SK-N-SH (cell line): ENCODE data around the gene ARHGAP8. TPM values are rescaled to one million over a fixed set of nuclear protein-coding genes. Genes with fewer than 3 reads are reported as not detected.

Experiments
- CTCF ChIA-PET: fragments of 300-600, 350-600 bp; formaldehyde crosslinking; extraction: SDS; loops from one replicate; lab custom pipeline; 2021; lab: Yijun Ruan, JAX
- POLR2A ChIA-PET: fragments of 350-600 bp; sonication (Branson Sonifier 250); formaldehyde crosslinking; extraction: SDS; loops from one replicate; lab custom pipeline; 2020; ENCODE audit warnings: antibody characterized with exemption, inconsistent platforms; lab: Yijun Ruan, JAX
- DNase-seq: peaks from one replicate; pipeline ENCODE4 v3.0.0; 2012
- H2AFZ ChIP-seq: fragments of 200-600 bp; sonication (generic); 2 replicates; pipeline ENCODE4 v1.8.1; 2016; ENCODE audit warnings: antibody characterized with exemption, mild to moderate bottlenecking, low read depth
- H3F3A ChIP-seq: fragments of 200-600 bp; sonication (generic); replicated peaks from 2 replicates; pipeline ENCODE3; 2016; ENCODE audit warnings: antibody characterized with exemption, mild to moderate bottlenecking; ENCODE audit not compliant: insufficient read depth
- H3K27ac ChIP-seq, 2 experiments: fragments of 200-500 bp in 1 of 2; fragments of 200-600 bp in 1 of 2; sonication (Bioruptor generic) in 1 of 2; sonication (generic), shearing (Covaris generic) in 1 of 2; 2 replicates each; pipeline versions ENCODE4 v1.5.1 to v1.6.1; 2014 to 2016; ENCODE audit warnings: low read depth in 2 of 2, inconsistent platforms in 1 of 2, low read length in 1 of 2, mild to moderate bottlenecking in 1 of 2, mixed read lengths in 1 of 2
- H3K27me3 ChIP-seq: fragments of 200-600 bp; sonication (generic), shearing (Covaris generic); 2 replicates; pipeline ENCODE4 v1.6.1; 2016; ENCODE audit warnings: mixed run types; ENCODE audit not compliant: insufficient read depth
- H3K36me3 ChIP-seq, 2 experiments: fragments of 200-500 bp in 1 of 2; fragments of 200-600 bp in 1 of 2; sonication (Bioruptor generic) in 1 of 2; sonication (generic) in 1 of 2; replicated peaks in 1 of 2; 2 replicates each; pipeline versions ENCODE3 to v1.5.1; 2014 to 2016; ENCODE audit warnings: low read length in 1 of 2, mild to moderate bottlenecking in 1 of 2; ENCODE audit not compliant: insufficient read depth in 2 of 2, control insufficient read depth in 1 of 2
- H3K4me1 ChIP-seq, 2 experiments: fragments of 200-500 bp in 1 of 2; fragments of 200-600 bp in 1 of 2; sonication (Bioruptor generic) in 1 of 2; sonication (generic), shearing (Covaris generic) in 1 of 2; 2 replicates each; pipeline versions ENCODE4 v1.5.1 to v1.6.1; 2014 to 2016; ENCODE audit warnings: low read depth in 1 of 2, low read length in 1 of 2, mixed run types in 1 of 2; ENCODE audit not compliant: insufficient read depth in 2 of 2, control insufficient read depth in 1 of 2
- H3K4me2 ChIP-seq: fragments of 200-600 bp; sonication (generic), shearing (Covaris generic); 2 replicates; pipeline ENCODE4 v1.6.1; 2017; ENCODE audit warnings: mixed run types
- H3K4me3 ChIP-seq, 2 experiments: fragments of 200-500 bp in 1 of 2; fragments of 200-600 bp in 1 of 2; sonication (Bioruptor generic) in 1 of 2; sonication (generic), shearing (Covaris generic) in 1 of 2; 2 replicates each; pipeline versions ENCODE4 v1.5.1 to v1.8.1; 2014 to 2016; ENCODE audit warnings: low read depth in 2 of 2, inconsistent platforms in 1 of 2, low read length in 1 of 2, mild to moderate bottlenecking in 1 of 2, mixed read lengths in 1 of 2, moderate library complexity in 1 of 2
- H3K79me2 ChIP-seq: fragments of 200-600 bp; sonication (generic); 2 replicates; pipeline ENCODE4 v1.8.1; 2017; ENCODE audit warnings: mild to moderate bottlenecking; ENCODE audit not compliant: insufficient read depth
- H3K9ac ChIP-seq: fragments of 200-600 bp; sonication (generic); 2 replicates; pipeline ENCODE4 v1.6.1; 2017; ENCODE audit warnings: mixed run types
- H3K9me2 ChIP-seq: fragments of 200-600 bp; sonication (generic); 2 replicates; pipeline ENCODE4 v1.6.1; 2017; ENCODE audit warnings: mixed run types
- H3K9me3 ChIP-seq: fragments of 200-600 bp; sonication (generic); 2 replicates; pipeline ENCODE4 v1.6.1; 2017; ENCODE audit warnings: mixed run types, mild to moderate bottlenecking, moderate library complexity
- H4K20me1 ChIP-seq: fragments of 200-600 bp; sonication (generic); 2 replicates; pipeline ENCODE4 v1.6.1; 2017; ENCODE audit warnings: mild to moderate bottlenecking, mixed run types; ENCODE audit not compliant: insufficient read depth
- EP300 ChIP-seq, 2 experiments: IDR thresholded peaks; 2 replicates each; pipeline versions ENCODE4 v1.4.0 to v1.6.1; 2012; ENCODE audit warnings: borderline replicate concordance in 1 of 2, low read depth in 1 of 2, low read length in 1 of 2
- EZH2phosphoT487 ChIP-seq: fragments of 200-600 bp; sonication (generic); IDR thresholded peaks from 2 replicates; pipeline ENCODE4 v1.6.1; 2017; ENCODE audit warnings: low read depth, mixed run types, mild to moderate bottlenecking, antibody characterized with exemption, moderate library complexity, borderline replicate concordance
- FOSL2 ChIP-seq: IDR thresholded peaks from 2 replicates; pipeline ENCODE4 v1.4.0; 2012; ENCODE audit warnings: low read depth, mild to moderate bottlenecking, moderate library complexity, borderline replicate concordance
- FOXJ3 ChIP-seq: sonication (generic); formaldehyde crosslinking; IDR thresholded peaks from 2 replicates; pipeline ENCODE4 v1.5.1; 2020; ENCODE audit warnings: mild to moderate bottlenecking, missing genetic modification reagents
- FOXM1 ChIP-seq: IDR thresholded peaks from 2 replicates; pipeline ENCODE4 v1.4.0; 2012; ENCODE audit warnings: low read depth, mild to moderate bottlenecking
- GABPA ChIP-seq: IDR thresholded peaks from 2 replicates; pipeline ENCODE4 v1.4.0; 2012; ENCODE audit warnings: low read depth, mild to moderate bottlenecking
- GATA2 ChIP-seq: sonication (generic); formaldehyde crosslinking; IDR thresholded peaks from 2 replicates; pipeline ENCODE4 v1.5.0; 2020; ENCODE audit warnings: mild to moderate bottlenecking, missing genetic modification reagents
- MEF2A ChIP-seq: IDR thresholded peaks from 2 replicates; pipeline ENCODE4 v1.4.0; 2012; ENCODE audit warnings: low read depth, borderline replicate concordance
- MXI1 ChIP-seq: IDR thresholded peaks from 2 replicates; pipeline ENCODE4 v1.6.1; 2012; ENCODE audit warnings: mild to moderate bottlenecking, low read depth, low read length, improper control_type of control experiment
- RAD21 ChIP-seq: IDR thresholded peaks from 2 replicates; pipeline ENCODE4 v1.6.1; 2012; ENCODE audit warnings: mild to moderate bottlenecking, low read length
- RCOR1 ChIP-seq: fragments of 150-350 bp; IDR thresholded peaks from 2 replicates; pipeline ENCODE4 v1.6.1; 2017; ENCODE audit warnings: antibody characterized with exemption, low read length
- RXRA ChIP-seq: IDR thresholded peaks from 2 replicates; pipeline ENCODE4 v1.4.0; 2012; ENCODE audit warnings: low read depth, mild to moderate bottlenecking, borderline replicate concordance
- TAF1 ChIP-seq: IDR thresholded peaks from 2 replicates; pipeline ENCODE4 v1.6.1; 2012; ENCODE audit warnings: low read depth, mild to moderate bottlenecking, low read length, moderate library complexity, borderline replicate concordance
- TEAD4 ChIP-seq: IDR thresholded peaks from 2 replicates; pipeline ENCODE4 v1.4.0; 2012; ENCODE audit warnings: mild to moderate bottlenecking, borderline replicate concordance; ENCODE audit not compliant: insufficient read depth
- USF1 ChIP-seq: IDR thresholded peaks from 2 replicates; pipeline ENCODE4 v1.4.0; 2012; ENCODE audit warnings: low read depth, borderline replicate concordance
- YY1 ChIP-seq: IDR thresholded peaks from 2 replicates; pipeline ENCODE4 v1.4.0; 2012; ENCODE audit warnings: low read depth, mild to moderate bottlenecking
- ZBTB33 ChIP-seq: IDR thresholded peaks from 2 replicates; pipeline ENCODE4 v1.4.0; 2012; ENCODE audit warnings: low read depth, borderline replicate concordance
- WGBS: methylation state at CpG from one replicate; pipeline ENCODE4 v1.1.6; 2017; ENCODE audit warnings: low lambda C conversion rate; 5-methylcytosine and 5-hydroxymethylcytosine counted together
- polyA plus RNA-seq, 3 experiments: library from polyadenylated mRNA; depleted of rRNA; stranded (reverse); fragments of >200 nt; gene quantifications; 2 replicates each; pipeline ENCODE4 v1.2.3, GENCODE V29; 2012
- TF ChIP-seq, protein P1 (sequence below): fragments of 150-350 bp; IDR thresholded peaks from 2 replicates; pipeline ENCODE4 v1.6.1; 2017; ENCODE audit warnings: antibody characterized with exemption, low read length, low read depth, borderline replicate concordance

The ARHGAP8 gene
- polyA plus RNA-seq, 1 of the 3 experiments (the other 2 are of a cell fraction), result 0.08 TPM

DNA sequence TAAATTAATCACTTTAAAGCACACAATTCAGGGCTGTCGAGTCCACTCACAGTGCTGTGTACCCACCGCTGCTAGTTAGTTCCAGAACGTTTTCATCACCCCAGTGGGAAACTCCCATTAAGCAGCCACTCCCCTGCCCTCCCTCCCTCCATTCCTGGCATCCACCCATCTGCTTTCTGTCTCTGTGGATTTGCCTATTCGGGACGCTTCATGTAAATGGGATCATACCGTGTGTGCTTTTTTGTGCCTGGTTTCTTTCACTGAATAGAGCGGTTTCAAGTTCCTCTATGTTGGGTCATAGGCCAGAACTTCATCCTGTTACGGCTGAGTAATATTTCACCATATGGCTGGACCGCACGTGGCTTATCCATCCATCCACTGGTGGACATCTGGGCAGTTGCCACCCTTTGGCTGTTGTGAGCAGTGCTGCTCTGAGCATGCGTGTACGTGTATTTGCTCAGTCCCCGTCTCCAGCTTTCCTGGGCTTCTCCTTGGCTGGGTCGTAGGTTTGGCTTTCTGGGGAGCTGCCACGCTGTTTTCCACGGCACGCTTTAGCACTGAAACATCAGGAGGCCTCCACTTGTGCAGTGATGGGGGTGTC lies 30.1 kb downstream of the ARHGAP8 start:
- Histone ChIP-seq H3F3A (no peaks in the 10 kb centered on the region), H4K20me1 (no peaks in the 10 kb centered on the region), H3K79me2 (no peaks in the 10 kb centered on the region), H3K4me3 (no peak overlapping the region), H3K4me2 (no peak overlapping the region), H2AFZ (no peak overlapping the region), H3K27me3 (no peaks in the 10 kb centered on the region), H3K9me2 (no peaks in the 10 kb centered on the region), H3K4me1 (no peaks in the 10 kb centered on the region), H3K9ac (no peak overlapping the region), H3K27ac (no peak overlapping the region), H3K9me3 (no peaks in the 10 kb centered on the region), H3K36me3 (no peaks in the 10 kb centered on the region)
- TF ChIP-seq EZH2phosphoT487 (no peak), MXI1 (no peak), RCOR1 (no peak), FOXJ3 (CRISPR knock-in tag) (no peak), MEF2A (no peak), ZBTB33 (no peak), GATA2 (no peak), USF1 (no peak), TAF1 (no peak), TEAD4 (no peak), FOSL2 (no peak), YY1 (no peak), GABPA (no peak)
- TF ChIP-seq, protein P1, sequence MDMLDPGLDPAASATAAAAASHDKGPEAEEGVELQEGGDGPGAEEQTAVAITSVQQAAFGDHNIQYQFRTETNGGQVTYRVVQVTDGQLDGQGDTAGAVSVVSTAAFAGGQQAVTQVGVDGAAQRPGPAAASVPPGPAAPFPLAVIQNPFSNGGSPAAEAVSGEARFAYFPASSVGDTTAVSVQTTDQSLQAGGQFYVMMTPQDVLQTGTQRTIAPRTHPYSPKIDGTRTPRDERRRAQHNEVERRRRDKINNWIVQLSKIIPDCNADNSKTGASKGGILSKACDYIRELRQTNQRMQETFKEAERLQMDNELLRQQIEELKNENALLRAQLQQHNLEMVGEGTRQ, result no peak
- WGBS, result 63% methylated on average over 17 of the region's 17 CpGs
- DNase-seq, result no peak
- POLR2A ChIA-PET, result no interaction called here
- CTCF ChIA-PET, result no interaction called here

DNA sequence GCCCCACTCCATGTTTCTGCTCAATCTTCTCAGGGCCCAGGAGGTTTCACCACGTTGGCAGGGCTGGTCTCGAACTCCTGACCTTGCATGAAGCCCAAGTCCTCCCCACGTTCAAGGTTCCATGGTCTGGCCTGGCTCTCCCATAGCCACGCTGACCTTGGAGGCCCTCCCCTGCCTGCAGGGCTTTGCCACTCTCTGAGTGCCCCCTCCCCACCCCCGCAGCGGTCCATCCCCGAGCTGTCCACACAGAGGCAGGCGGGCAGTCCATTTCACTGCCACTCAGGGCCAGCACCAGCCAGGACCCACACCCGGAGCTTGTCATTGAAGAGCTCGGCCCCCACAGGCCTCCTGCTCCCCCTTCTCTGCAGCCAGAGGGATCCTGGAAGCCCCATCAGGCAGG lies 30.7 kb downstream of the ARHGAP8 start:
- no peak for TF ChIP-seq YY1
- TF ChIP-seq RXRA, result no peak
- TF ChIP-seq EP300 (IDR thresholded peaks at IDR 0.05; ENCODE audit: borderline replicate concordance in 1 of 2, low read depth in 1 of 2, low read length in 1 of 2), result no peak
- TF ChIP-seq FOXM1, result no peak
- no peak for TF ChIP-seq RAD21
- no peak overlapping the region for H3K27ac ChIP-seq
- CTCF ChIA-PET, result no interaction called here

More for the DNA sequence above, 30.7 kb downstream of the ARHGAP8 start:
- H3K9me3 ChIP-seq, result no peaks in the 10 kb centered on the region
- H2AFZ ChIP-seq, result no peak overlapping the region
- H3K4me1 ChIP-seq, result no peaks in the 10 kb centered on the region
- WGBS, result 30% methylated on average over 4 of the region's 10 CpGs
- no peaks in the 10 kb centered on the region for H3K36me3 ChIP-seq
- H3F3A ChIP-seq, result no peaks in the 10 kb centered on the region
- no peak for DNase-seq
- no peaks in the 10 kb centered on the region for H3K79me2 ChIP-seq
- no peaks in the 10 kb centered on the region for H4K20me1 ChIP-seq
- no peaks in the 10 kb centered on the region for H3K9me2 ChIP-seq
- no peaks in the 10 kb centered on the region for H3K27me3 ChIP-seq
- POLR2A ChIA-PET, result no interaction called here
- H3K9ac ChIP-seq, result no peak overlapping the region
- H3K4me3 ChIP-seq, result no peak overlapping the region
- H3K4me2 ChIP-seq, result no peak overlapping the region
